Esophagus (tissue), 2 donors: Measurements from ENCODE around the gene SLC8A3. TPM values are rescaled to one million over a fixed set of nuclear protein-coding genes. Genes with fewer than 3 reads are reported as not detected.

Source experiments
- H3K27ac ChIP-seq, 2 donors: one replicate each; pipeline ENCODE4 v1.5.1; 2013; ENCODE audit warnings: low read depth in 2 of 2, mild to moderate bottlenecking in 2 of 2, inconsistent platforms in 1 of 2, low read length in 1 of 2, moderate library complexity in 1 of 2
- H3K27me3 ChIP-seq, 2 donors: one replicate each; pipeline ENCODE4 v1.6.1; 2013; ENCODE audit warnings: low read length in 2 of 2, control low read depth in 1 of 2, mild to moderate bottlenecking in 1 of 2; ENCODE audit not compliant: insufficient read depth in 2 of 2, control insufficient read depth in 1 of 2
- H3K36me3 ChIP-seq, 2 donors: one replicate each; pipeline ENCODE4 v1.6.1; 2013; ENCODE audit warnings: low read length in 1 of 2; ENCODE audit not compliant: control insufficient read depth in 2 of 2, insufficient read depth in 2 of 2
- H3K4me1 ChIP-seq, 2 donors: one replicate each; pipeline ENCODE4 v1.6.1; 2013; ENCODE audit warnings: low read length in 1 of 2; ENCODE audit not compliant: control insufficient read depth in 2 of 2, insufficient read depth in 2 of 2
- H3K4me3 ChIP-seq, 2 donors: one replicate each; pipeline ENCODE4 v1.5.1; 2013; ENCODE audit warnings: low read length in 2 of 2, mild to moderate bottlenecking in 2 of 2, low read depth in 1 of 2, moderate library complexity in 1 of 2
- H3K9me3 ChIP-seq, 2 donors: one replicate each; pipeline ENCODE4 v1.6.1; 2013; ENCODE audit warnings: mild to moderate bottlenecking in 2 of 2, low read depth in 1 of 2, low read length in 1 of 2, moderate library complexity in 1 of 2; ENCODE audit not compliant: control insufficient read depth in 2 of 2, insufficient read depth in 1 of 2
- WGBS, 2 donors: extraction: QIAGEN DNeasy Blood & Tissue Kit; methylation state at CpG; one replicate each; pipeline ENCODE4 v1.1.7; 2013; 5-methylcytosine and 5-hydroxymethylcytosine counted together
- polyA plus RNA-seq, 2 donors: library from polyadenylated mRNA; stranded (reverse); fragments of 200-250 nt; gene quantifications; one replicate each; pipeline ENCODE4 v1.2.3, GENCODE V29; 2013
- donor health status: healthy with polysubstance abuse.
- donor health status: Bipolar disorder and iron deficiency.

SLC8A3 gene
- polyA plus RNA-seq, 2 donors, result 0.04 TPM; not detected in 1

DNA sequence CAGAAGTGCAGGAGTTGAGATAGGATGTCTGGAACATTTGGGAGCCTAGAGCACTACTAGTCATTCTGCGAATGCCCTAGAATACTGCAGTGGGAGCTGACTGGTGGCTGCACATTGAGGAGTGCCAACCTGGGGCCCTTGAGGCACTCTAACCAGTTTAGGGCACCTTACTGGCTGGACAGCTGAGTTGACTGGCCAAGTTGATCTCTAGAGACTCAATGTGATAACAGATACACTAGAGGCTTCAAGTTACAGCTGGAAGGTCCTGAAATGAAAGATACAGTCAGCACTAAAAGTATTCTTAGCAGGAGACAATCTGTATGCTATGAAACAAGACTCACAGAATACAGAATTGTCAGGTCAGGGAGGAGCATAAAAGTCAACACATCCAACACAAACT, 8.0 kb downstream of the SLC8A3 start:
- Histone ChIP-seq H3K27ac (no peak overlapping the region), H3K4me1 (no peaks in the 10 kb centered on the region), H3K36me3 (no peaks in the 10 kb centered on the region), H3K4me3 (no peak overlapping the region), H3K9me3 (no peaks in the 10 kb centered on the region), H3K27me3 (no peaks in the 10 kb centered on the region)
- 86 to 95% methylated on average over 1 of the region's 1 CpG for WGBS, 2 donors

DNA sequence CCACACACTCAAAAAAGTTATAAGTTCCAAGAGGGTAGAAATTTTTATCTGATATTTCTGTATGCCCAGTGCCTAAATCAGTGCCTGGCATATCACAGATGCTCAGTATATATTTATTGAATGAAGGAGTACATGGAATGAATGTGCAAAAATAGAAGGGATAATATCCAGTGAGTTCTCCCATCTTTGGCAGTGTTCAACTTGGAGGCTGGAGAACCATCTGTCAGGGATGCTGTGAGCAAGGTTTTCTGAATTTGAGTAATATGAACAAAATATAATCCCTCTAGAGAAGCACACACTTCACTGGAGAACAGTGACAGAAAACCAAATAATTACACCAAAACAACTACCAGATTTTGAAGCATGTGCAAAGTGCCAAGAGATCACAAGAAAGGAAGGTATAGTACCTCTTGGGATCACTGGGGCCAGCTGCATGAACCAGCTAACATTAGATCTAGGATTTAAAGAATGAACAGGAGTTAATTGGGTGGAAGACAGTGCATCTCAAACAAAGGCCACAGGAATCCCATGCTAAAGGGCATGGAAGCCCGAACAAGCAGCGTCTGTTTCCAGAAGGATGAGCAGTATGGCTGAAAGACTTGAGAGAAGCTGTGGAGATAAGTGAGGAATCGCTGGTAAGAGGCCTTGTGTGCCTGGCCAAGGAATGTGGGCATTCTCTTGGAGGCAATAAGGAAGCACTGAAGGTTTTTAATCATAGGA, 11.5 kb downstream of the SLC8A3 start:
- H3K27ac ChIP-seq, result no peak overlapping the region
- no peaks in the 10 kb centered on the region for H3K9me3 ChIP-seq
- H3K27me3 ChIP-seq, result no peaks in the 10 kb centered on the region
- no peak overlapping the region for H3K4me3 ChIP-seq
- H3K36me3 ChIP-seq, result no peaks in the 10 kb centered on the region
- H3K4me1 ChIP-seq, result no peaks in the 10 kb centered on the region
- WGBS, 2 donors, result 70% methylated on average over 3 of the region's 3 CpGs

DNA sequence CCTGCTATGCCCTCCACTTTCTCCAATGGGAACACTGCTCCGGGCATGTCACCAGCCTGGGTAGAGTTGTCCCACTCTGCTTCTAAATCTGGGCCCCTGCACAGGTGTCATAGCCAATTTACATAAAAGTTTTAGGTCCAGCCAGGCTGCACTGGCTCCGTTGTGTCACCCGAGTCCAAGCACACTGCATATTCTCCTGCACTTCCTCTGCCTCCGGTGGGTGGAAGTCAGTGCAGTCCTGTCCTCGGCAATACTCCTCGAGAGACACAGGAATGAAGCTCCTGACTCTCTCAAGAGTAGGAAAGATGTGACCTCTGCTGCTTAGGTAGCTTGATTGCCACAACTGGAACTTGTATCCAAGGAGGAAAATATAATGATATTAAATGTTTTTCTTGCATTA, 15.2 kb downstream of the SLC8A3 start:
- no peak overlapping the region for H3K27ac ChIP-seq
- 80 to 82% methylated on average over 6 of the region's 6 CpGs for WGBS, 2 donors

DNA sequence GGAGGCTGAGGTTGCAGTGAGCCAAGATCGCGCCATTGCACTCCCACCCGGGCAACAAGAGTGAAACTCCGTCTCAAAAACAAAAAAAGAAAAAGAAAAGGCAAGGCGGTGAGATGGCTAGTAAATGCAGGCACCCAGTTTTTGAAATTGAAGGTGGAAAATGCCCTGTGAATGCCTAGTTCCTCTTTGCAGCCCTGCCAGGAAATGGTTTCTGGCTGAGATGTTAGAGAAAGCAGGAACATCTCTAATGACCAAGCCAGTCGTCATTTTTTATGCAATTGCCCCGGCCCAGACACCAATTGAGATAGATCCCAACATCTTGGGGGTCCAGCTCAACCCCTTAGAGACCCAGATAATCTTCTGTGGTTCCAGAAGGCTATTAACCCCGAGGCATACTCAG, 17.0 kb downstream of the SLC8A3 start:
- 73 to 75% methylated on average over 8 of the region's 8 CpGs for WGBS, 2 donors
- no peak overlapping the region for H3K27ac ChIP-seq
- no peaks in the 10 kb centered on the region for H3K36me3 ChIP-seq
- no peak overlapping the region for H3K4me3 ChIP-seq
- H3K27me3 ChIP-seq, result no peaks in the 10 kb centered on the region
- no peaks in the 10 kb centered on the region for H3K4me1 ChIP-seq
- no peaks in the 10 kb centered on the region for H3K9me3 ChIP-seq

More for the DNA sequence above, 15.2 kb downstream of the SLC8A3 start:
- no peaks in the 10 kb centered on the region for H3K9me3 ChIP-seq
- no peaks in the 10 kb centered on the region for H3K4me1 ChIP-seq
- H3K36me3 ChIP-seq, result no peaks in the 10 kb centered on the region
- H3K4me3 ChIP-seq, result no peak overlapping the region
- no peaks in the 10 kb centered on the region for H3K27me3 ChIP-seq

DNA sequence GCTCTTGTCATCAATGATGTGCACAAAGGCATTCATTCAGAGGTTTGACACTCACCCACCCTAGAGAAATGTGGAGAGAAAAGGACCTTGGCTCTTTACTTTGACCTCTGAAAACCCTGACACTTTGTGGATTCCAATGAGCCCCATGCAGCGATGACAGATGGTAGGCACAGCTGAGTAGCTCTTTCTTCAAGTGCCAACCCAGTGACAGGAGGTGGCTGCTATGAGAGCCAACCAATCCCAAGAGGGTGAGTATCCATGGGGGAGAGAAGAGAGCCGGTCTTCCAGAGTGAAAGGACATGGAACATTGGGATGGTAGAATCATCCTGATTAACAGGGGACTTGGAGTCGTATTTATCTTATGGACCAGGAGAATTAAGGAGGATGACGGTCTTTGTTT, 17.8 kb downstream of the SLC8A3 start:
- Histone ChIP-seq H3K4me3 (no peak overlapping the region), H3K9me3 (no peaks in the 10 kb centered on the region), H3K27me3 (no peaks in the 10 kb centered on the region), H3K27ac (no peak overlapping the region), H3K36me3 (no peaks in the 10 kb centered on the region), H3K4me1 (no peaks in the 10 kb centered on the region)
- WGBS, 2 donors, result 88 to 92% methylated on average over 4 of the region's 4 CpGs

DNA sequence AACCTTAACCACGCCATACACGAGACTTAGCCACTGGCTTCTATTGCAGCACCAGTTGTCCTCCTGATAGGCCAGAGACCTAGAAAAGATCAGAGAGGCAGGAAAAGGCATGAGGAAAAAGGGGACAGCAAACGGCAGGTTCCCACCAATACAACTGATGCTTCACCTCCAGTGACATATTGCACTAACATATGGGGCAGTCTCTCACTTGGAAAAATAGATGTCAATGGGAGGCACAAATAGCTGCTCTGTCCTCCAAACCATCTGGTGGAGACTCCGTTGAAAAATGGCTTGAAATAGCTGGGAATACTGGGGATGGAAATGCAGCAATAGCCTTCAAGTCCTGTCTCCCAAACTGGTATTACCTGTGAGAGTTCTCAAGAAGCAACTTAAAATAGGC, 20.3 kb downstream of the SLC8A3 start:
- WGBS, 2 donors, result 91 to 92% methylated on average over 4 of the region's 4 CpGs
- no peak overlapping the region for H3K4me3 ChIP-seq

DNA sequence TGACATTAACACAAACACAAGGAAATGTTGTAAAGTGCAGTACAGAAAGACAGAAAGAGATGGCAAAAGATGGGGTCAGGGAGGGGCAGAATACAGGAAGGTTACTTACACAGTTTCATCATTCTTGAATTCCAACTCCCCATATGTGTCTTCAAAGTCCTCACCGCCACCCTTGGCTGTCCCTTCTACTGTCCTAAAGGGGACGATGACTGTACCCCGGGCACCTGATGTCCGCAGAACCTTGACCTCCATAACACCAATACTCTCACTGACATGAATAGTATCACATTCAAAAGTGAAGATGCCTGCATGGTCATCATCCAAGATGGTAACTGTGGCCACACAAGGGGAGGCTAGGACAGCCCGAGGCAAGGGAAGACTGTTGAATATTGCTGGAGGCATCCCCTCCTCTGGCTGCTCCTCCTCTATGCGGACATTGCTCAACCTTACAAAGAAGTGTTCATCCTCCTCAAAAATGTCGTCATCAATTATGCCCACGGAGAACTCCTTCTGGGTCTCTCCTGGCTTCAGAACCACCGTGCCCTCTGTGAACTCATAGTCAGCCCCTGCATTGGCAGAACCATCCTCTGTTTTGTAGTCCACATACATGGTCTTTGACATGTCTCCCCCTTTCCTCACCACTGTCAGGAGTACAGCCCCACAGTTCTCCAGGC, 22.1 kb downstream of the SLC8A3 start:
- no peaks in the 10 kb centered on the region for H3K27me3 ChIP-seq
- no peaks in the 10 kb centered on the region for H3K9me3 ChIP-seq
- no peak overlapping the region for H3K27ac ChIP-seq
- no peaks in the 10 kb centered on the region for H3K36me3 ChIP-seq
- no peak overlapping the region for H3K4me3 ChIP-seq
- WGBS, 2 donors, result 93 to 94% methylated on average over 9 of the region's 9 CpGs
- no peaks in the 10 kb centered on the region for H3K4me1 ChIP-seq

More for the DNA sequence above, 20.3 kb downstream of the SLC8A3 start:
- Histone ChIP-seq H3K27me3 (no peaks in the 10 kb centered on the region), H3K36me3 (no peaks in the 10 kb centered on the region), H3K27ac (no peak overlapping the region), H3K9me3 (no peaks in the 10 kb centered on the region), H3K4me1 (no peaks in the 10 kb centered on the region)

DNA sequence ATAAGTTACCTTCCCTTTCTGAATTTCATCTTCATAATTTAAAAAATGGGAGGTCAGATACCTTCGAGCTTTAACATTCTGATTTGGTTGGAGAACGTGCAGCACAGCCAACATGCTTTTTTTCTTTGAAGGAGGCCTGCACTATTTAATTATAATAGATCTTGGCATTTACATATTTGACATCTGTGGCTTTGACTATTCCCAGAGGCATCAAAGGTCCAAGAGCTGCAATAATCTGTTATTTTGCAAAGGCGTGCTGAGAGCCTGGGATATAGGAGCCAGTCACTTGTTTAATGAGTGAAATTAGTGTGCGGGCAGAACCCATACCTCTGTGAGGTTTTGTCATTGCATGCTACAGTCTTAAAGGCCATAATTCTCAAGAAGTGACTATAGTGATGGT, 26.4 kb downstream of the SLC8A3 start:
- no peaks in the 10 kb centered on the region for H3K9me3 ChIP-seq
- no peaks in the 10 kb centered on the region for H3K27me3 ChIP-seq
- no peak overlapping the region for H3K4me3 ChIP-seq
- no peak overlapping the region for H3K27ac ChIP-seq
- no peaks in the 10 kb centered on the region for H3K36me3 ChIP-seq
- 74 to 75% methylated on average over 4 of the region's 4 CpGs for WGBS, 2 donors
- no peaks in the 10 kb centered on the region for H3K4me1 ChIP-seq

DNA sequence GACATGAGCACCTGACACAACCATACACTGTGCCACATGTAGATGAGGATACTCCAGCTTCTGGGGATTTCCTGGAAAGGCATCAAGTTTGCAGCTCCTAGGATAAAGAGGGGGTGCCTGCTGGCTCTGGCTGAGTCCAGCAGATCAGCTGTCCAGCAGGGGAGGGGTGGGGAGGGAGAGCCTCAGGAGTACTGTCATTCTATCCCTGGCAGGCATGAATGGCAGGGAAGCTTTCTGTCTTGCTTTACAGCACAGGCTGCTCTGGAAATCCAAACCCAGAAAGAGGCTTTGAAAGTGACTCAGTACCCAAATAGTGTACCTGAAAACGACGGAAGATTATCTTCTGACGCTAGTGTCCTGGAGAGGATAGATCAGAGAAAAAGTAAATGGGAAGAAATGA, 32.2 kb downstream of the SLC8A3 start:
- no peaks in the 10 kb centered on the region for H3K27me3 ChIP-seq
- 83 to 85% methylated on average over 3 of the region's 3 CpGs for WGBS, 2 donors
- no peaks in the 10 kb centered on the region for H3K4me1 ChIP-seq
- H3K27ac ChIP-seq, result no peak overlapping the region
- no peaks in the 10 kb centered on the region for H3K36me3 ChIP-seq
- H3K4me3 ChIP-seq, result no peak overlapping the region
- no peaks in the 10 kb centered on the region for H3K9me3 ChIP-seq

DNA sequence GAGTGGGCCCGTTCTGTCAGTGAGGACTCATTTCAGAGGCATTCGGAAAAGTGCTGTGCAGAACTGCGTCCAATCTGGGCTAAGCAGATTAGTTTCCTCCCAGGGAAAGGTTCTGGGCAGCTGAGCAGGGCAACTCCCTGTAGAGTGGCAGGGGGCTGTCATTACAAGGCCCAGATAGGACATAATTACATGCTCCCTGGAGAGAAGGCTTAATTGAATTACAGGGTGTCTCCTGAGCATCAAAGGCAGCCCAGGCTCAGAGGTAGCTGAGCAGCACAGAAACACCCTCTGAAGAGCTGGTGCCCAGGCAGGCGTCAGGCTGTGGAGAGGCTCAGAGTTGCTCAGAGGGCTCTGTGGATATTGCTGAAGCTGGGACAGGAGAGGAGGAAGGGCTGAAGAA, 36.0 kb downstream of the SLC8A3 start:
- H3K4me3 ChIP-seq, result no peak overlapping the region
- no peak overlapping the region for H3K27ac ChIP-seq
- H3K36me3 ChIP-seq, result no peaks in the 10 kb centered on the region
- H3K27me3 ChIP-seq, result no peaks in the 10 kb centered on the region
- no peaks in the 10 kb centered on the region for H3K4me1 ChIP-seq
- 72% methylated on average over 4 of the region's 4 CpGs for WGBS, 2 donors
- no peaks in the 10 kb centered on the region for H3K9me3 ChIP-seq
